ENCODE data around the gene XIRP2.

- TF ChIP-seq CTCF (conservative IDR thresholded peaks at IDR 0.05 in 1 of 2, IDR thresholded peaks at IDR 0.05 in 1 of 2; ENCODE audit: extremely low read depth in 1 of 2, insufficient read depth in 1 of 2, low read depth in 1 of 2, low read length in 2 of 2) (no peak), EZH2 (IDR thresholded peaks at IDR 0.05; ENCODE audit: borderline replicate concordance, low read length) (no peak)
These were observed 140.2 kb downstream of the XIRP2 start for GRCh38 chr2:167028503-167028902.
